GM18520 (cell line): ENCODE data around the gene EHD4.

Experiments
- ATAC-seq: cut with Tn5 transposase; IDR thresholded peaks from one replicate; pipeline ENCODE4 v1.9.1; 2021; ENCODE audit not compliant: unreplicated experiment

The EHD4 gene

DNA sequence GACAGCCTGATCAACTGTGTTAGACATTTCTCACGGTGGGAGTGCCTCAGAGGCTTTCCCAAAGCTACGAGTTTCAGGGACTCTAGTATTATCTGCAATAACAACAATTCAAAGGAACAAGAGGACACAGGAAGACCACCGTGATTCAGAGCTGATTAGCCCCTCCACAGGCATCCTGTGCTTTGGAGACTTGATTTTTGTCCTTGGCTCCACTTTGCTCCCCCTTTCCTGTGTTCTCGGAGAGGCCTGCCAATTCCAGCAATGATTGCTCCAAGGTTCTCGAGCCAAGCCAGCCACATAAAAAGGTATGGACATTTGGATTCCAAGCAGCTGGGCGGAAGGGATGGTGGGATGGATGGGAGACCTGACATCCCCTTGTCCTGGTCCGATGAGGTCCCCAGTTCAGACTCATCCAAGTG, 14.3 kb downstream of the EHD4 start:
- ATAC-seq = no peak

- no peak for ATAC-seq
These were observed 15.1 kb downstream of the EHD4 start for GRCh38 chr15:41957021-41957897.

GRCh38 chr15:41955807-41956525, 16.4 kb downstream of the EHD4 start:
- ATAC-seq = no peak

DNA sequence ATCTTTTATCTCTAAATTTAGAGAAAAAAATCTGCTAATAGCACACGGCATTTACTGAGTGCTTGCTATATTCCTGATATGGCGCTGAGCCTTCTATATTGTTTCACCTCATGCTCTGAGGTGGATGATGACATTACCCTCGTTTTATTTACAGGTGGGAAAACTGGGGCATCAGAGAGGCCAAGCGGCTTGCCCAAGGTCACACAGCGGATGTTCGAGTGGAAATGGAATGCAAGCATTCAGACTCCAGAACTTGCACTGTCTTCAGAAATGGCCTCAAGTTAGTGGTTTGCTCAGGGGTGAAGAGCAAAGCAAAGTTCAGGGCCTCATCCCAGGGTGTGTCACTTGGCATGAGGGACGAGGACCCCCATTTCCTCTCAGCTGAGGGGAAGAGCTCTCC, 17.3 kb downstream of the EHD4 start:
- ATAC-seq = no peak

DNA sequence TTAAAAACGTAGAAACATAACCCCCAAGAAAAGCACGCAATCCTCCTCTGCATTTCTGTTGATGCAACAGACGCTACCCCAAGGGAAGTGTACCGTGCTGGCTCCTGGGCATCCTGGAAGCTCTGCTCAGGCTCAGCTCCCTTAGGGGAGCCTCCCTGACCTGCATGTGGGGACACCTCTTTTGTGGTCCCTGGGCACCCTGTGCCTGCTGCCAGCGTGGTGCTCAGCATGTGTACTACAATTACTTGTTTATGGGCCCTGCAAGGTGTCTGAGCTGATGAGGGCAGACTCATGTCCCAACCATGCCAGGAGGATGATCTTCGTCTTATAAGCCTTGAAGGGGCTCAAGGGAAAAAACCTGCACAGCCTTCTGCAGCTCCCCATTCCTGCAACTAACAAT, 18.3 kb downstream of the EHD4 start:
- ATAC-seq = no peak

- no peak for ATAC-seq
These were observed 20.3 kb downstream of the EHD4 start for GRCh38 chr15:41952013-41952563.

GRCh38 chr15:41951571-41951970, 20.8 kb downstream of the EHD4 start:
- no peak for ATAC-seq

- no peak for ATAC-seq
These were observed 21.9 kb downstream of the EHD4 start for GRCh38 chr15:41950489-41950888.

GRCh38 chr15:41950127-41950483, 22.3 kb downstream of the EHD4 start:
- ATAC-seq = no peak

- no peak for ATAC-seq
These were observed 22.8 kb downstream of the EHD4 start for GRCh38 chr15:41949401-41950126.

- no peak for ATAC-seq
These were observed 23.9 kb downstream of the EHD4 start for GRCh38 chr15:41948490-41948889.

GRCh38 chr15:41946970-41947369, 25.4 kb downstream of the EHD4 start:
- ATAC-seq = no peak

- no peak for ATAC-seq
These were observed 26.6 kb downstream of the EHD4 start for GRCh38 chr15:41945731-41946130.

DNA sequence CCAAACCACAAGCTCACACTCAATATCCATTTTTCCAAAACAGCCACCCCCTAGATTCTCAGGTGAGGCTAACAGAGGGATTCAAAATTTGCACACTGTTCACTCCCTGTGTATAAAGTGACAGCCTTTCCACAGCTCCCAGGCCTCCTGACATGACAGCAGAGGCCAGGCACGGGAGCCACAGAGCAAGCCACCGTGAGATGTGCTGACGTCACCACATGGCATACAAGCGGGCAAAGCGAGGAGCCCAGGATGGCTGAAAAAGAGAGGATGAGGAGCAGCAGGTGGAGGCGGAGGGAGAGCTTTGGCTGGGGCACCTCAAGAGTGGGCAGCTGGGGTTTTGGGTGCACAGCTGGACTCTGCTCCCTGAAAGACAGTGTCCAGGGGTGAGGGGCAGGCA, 27.1 kb downstream of the EHD4 start:
- no peak for ATAC-seq

DNA sequence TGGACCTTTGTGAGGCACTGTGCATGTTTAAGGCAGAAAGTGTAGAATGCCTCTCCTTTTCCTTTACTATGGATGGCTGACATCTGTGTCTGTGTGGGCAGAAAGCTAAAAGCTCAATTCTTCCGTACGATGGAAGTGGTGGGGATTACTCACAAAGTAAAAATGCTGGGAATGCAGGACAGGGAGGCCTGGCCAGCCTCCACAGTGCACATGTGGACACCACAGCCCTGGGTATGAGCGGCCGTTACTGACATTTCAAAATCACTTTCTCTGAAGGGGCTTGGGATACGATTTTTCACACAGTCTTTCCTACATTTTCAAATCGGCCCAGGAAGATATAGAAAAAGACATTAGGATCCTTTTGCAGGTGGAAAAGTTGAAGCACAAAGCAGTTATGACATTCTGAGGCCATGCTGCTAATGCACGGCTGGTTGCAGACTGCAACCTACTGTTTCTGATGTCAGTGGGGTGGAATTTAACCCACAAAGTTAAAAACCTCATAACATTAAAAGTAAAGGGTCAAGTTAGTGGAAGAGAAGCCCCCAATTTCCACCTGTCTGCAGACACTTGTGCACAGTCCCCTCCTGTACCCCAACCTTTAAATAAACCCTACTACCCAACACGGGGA, 27.9 kb downstream of the EHD4 start:
- no peak for ATAC-seq

DNA sequence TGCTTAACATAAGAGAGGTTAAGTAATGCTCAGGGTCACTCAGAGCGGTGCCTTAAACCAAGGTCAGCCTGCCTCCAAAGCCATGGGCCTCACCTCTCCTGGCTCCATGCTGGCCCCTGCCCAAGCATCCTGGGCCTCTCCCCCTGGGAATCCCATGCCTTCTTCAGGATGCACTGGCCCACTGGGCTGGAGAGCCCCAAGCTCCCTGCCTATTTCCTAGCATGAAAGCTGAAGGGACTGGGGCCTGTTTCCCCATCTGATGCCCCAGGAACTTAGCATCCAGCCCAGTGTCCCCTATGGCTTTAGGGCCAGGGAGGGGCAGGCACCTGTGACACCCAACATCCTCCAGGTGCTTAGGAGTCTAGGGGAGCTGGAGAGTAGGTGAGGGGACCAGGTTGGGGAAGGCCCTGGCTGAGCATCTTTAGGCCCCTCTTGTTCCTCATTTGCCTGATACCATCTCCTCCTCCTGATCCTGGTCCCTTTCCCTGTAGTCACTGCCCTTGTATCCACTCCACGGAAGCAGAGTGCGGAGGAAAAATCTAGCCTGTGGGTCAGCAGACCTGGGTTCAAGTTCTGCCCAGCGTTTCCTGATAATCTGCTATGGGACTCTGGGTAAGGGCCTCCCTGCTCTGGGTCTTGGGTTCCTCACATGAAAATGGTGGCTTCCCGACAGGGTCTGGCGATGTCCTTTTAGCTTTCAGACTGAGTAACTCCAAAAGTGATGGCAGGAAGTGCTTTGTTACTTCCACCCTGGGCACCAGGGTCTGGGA, 28.6 kb downstream of the EHD4 start:
- ATAC-seq = no peak

DNA sequence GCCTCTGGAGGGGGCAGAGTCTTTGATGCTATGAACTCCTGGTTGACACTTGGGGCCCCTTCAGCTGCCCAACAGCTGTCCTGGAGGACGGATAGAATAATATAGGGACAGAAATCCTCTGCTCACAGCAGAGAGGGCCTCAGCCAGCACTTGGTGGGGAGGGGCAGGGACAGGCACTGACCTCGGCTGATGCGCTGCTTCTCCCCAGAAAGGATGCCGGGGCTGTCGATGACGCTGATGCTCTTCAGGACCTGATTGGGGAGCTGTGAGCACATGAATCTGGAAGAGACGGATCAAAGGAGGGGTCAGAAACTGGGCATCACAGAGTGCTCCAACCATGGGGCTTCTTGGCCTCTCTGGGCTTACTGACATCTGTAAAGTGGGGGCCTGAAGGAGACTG, 29.5 kb downstream of the EHD4 start:
- no peak for ATAC-seq

DNA sequence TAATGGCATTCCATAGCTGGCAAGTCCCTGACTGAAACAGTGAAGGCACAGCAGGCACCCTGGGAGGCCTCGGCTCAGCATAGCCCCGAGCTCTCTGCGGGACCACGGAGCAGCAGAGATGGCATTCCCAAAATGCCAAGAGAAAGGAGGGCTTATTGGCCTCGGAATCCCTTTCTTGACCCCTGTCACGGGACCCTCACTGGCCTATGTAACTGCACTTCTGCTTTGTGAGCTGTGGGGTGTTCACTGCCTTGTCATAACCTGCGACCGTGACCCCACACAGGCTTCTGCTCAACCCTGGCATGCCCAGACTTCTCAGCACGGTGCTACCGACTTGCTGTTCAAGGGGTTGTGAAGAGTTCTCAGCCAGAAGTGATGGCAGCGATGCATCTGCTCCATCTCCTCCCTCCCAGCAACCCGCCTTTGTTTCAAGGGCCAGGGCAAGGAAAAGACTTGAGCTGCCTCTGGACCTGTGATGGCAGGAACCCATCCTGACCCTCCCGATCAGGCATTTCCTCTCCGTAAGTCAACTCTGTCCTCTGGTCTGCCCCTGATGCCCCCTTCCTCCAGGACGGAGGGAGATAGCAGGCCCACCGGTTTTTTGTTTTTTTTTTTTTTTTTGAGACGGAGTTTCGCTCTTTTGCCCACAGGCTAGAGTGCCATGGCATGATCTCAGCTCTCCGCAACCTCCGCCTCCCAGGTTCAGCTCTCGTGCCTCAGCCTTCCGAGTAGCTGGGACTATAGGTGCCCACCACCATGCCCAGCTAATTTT, 30.5 kb downstream of the EHD4 start:
- ATAC-seq = no peak

DNA sequence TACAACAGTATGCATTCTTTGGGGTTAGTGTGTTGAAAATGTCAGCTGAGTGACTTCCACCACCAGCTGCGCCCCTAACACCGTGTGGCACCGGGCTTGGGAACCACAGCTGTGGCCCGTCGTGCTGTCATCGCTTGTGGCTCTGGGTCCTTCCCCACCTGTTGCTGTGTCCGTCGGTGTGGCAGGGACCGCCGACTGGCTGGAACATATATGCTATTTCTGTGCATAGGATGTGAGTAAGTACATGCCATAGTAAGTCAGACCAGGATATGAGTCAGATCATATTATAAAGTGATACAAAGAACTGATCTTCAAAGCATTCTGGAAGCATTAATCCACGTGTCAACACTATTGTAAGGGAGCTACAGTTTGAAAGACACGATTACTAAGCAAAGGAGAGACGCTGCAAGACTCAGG, 31.9 kb downstream of the EHD4 start:
- no peak for ATAC-seq

DNA sequence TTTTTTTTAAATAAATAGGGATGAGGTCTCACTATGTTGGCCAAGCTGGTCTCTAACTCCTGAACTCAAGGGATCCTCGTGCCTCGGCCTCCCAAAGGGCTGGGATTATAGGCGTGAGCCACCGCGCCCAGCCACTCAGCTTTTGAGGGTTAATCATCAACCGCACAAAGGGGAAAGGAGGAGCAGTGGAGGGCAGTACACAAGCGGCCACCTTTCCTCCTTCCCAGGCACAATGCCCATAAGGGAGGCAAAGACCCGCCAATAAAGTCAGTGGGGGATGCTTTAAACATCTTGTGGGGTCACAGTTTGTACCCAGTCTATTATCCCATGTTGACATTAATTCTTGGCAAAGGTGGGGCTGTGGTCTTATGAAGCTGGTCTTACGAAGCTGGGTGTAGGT, 32.4 kb downstream of the EHD4 start:
- no peak for ATAC-seq
